ENCODE results near the gene WWP2.
"Not testable (repeated sequence)": the region's sequence is repeated elsewhere in the genome, so short reads cannot be mapped to it uniquely, and the experiment has no call there.

WWP2 gene

GRCh38 chr16:69833357-69834282 lies 71.5 kb downstream of the WWP2 start:
- DNase-seq, result no peak

GRCh38 chr16:69834807-69835466 lies 72.8 kb downstream of the WWP2 start:
- no peak for DNase-seq

- no peak for DNase-seq
These were observed 74.1 kb downstream of the WWP2 start for GRCh38 chr16:69836257-69836656.

GRCh38 chr16:69837380-69837779 lies 75.2 kb downstream of the WWP2 start:
- DNase-seq, result no peak

GRCh38 chr16:69838489-69838888 lies 76.4 kb downstream of the WWP2 start:
- no peak for DNase-seq

- no peak for DNase-seq
These were observed 77.1 kb downstream of the WWP2 start for GRCh38 chr16:69839240-69839688.

GRCh38 chr16:69839798-69840409 lies 77.8 kb downstream of the WWP2 start:
- DNase-seq, result no peak

GRCh38 chr16:69840975-69841374 lies 78.8 kb downstream of the WWP2 start:
- no peak for DNase-seq

- DNase-seq, result no peak
These were observed 82.3 kb downstream of the WWP2 start for GRCh38 chr16:69844441-69844840.

GRCh38 chr16:69845181-69845580 lies 83.0 kb downstream of the WWP2 start:
- DNase-seq, result no peak

GRCh38 chr16:69847643-69848042 lies 85.5 kb downstream of the WWP2 start:
- DNase-seq, result no peak

GRCh38 chr16:69848637-69849545 lies 86.8 kb downstream of the WWP2 start:
- no peak for DNase-seq

GRCh38 chr16:69851491-69852240 lies 89.5 kb downstream of the WWP2 start:
- DNase-seq, result no peak

GRCh38 chr16:69852815-69853214 lies 90.7 kb downstream of the WWP2 start:
- DNase-seq, result no peak

GRCh38 chr16:69853481-69853880 lies 91.3 kb downstream of the WWP2 start:
- no peak for DNase-seq

- not testable (repeated sequence) for DNase-seq
These were observed 92.6 kb downstream of the WWP2 start for GRCh38 chr16:69854776-69855175.

GRCh38 chr16:69855592-69855991 lies 93.5 kb downstream of the WWP2 start:
- DNase-seq, result no peak

GRCh38 chr16:69858191-69859104 lies 96.3 kb downstream of the WWP2 start:
- no peak for DNase-seq

- no peak for DNase-seq
These were observed 97.2 kb downstream of the WWP2 start for GRCh38 chr16:69859105-69859989.

Measured in stimulated activated naive CD4-positive, alpha-beta T cell (primary cell).